HEK293 (cell line): ENCODE results near the gene PTGES3L.

ENCODE experiments used
- CTCF ChIA-PET: fragments of 350-600 bp; formaldehyde crosslinking; extraction: SDS; loops from one replicate; lab custom pipeline; 2021; ENCODE audit warnings: antibody characterized with exemption; lab: Yijun Ruan, JAX
- POLR2A ChIA-PET: fragments of 300-600 bp; formaldehyde crosslinking; extraction: SDS; loops from one replicate; lab custom pipeline; 2020; ENCODE audit warnings: antibody characterized with exemption, inconsistent platforms; lab: Yijun Ruan, JAX
- H3K27ac ChIP-seq: fragments of 200-500 bp; sonication (Bioruptor generic); 2 replicates; pipeline ENCODE4 v1.5.1; 2014; ENCODE audit warnings: low read depth, low read length, control low read depth, inconsistent platforms; ENCODE audit errors: extremely low read depth
- H3K36me3 ChIP-seq, 2 experiments: fragments of 200-500 bp in 1 of 2; sonication (Bioruptor generic) in 1 of 2; 1 replicate in 1 of 2; 2 replicates in 1 of 2; pipeline ENCODE4 v1.5.1; 2014 to 2017; ENCODE audit warnings: inconsistent platforms in 2 of 2, low read length in 2 of 2; ENCODE audit not compliant: control insufficient read depth in 2 of 2, insufficient read depth in 1 of 2
- H3K4me1 ChIP-seq: fragments of 200-500 bp; sonication (Bioruptor generic); 2 replicates; pipeline ENCODE4 v1.5.1; 2014; ENCODE audit warnings: mild to moderate bottlenecking, low read length, inconsistent platforms; ENCODE audit not compliant: control insufficient read depth, insufficient read depth
- H3K4me3 ChIP-seq: 2 replicates; pipeline ENCODE4 v1.5.1; 2011; ENCODE audit warnings: low read depth, mild to moderate bottlenecking, control low read depth, low read length, moderate library complexity
- H3K9me3 ChIP-seq: fragments of 200-500 bp; sonication (Bioruptor generic); 2 replicates; pipeline ENCODE4 v1.5.1; 2014; ENCODE audit warnings: low read depth, low read length, inconsistent platforms; ENCODE audit not compliant: control insufficient read depth, insufficient read depth
- EGR2 ChIP-seq: fragments of 450-650 bp; formaldehyde crosslinking; IDR thresholded peaks from 2 replicates; pipeline ENCODE4 v1.5.1; 2016; ENCODE audit warnings: low read depth, missing biosample characterization, missing genetic modification characterization
- GLI4 ChIP-seq: fragments of 450-650 bp; formaldehyde crosslinking; IDR thresholded peaks from 2 replicates; pipeline ENCODE4 v1.5.1; 2016; ENCODE audit warnings: missing biosample characterization, missing genetic modification characterization
- KLF16 ChIP-seq: fragments of 450-650 bp; formaldehyde crosslinking; IDR thresholded peaks from 2 replicates; pipeline ENCODE4 v1.5.1; 2017; ENCODE audit warnings: missing biosample characterization, missing genetic modification characterization
- MYNN ChIP-seq: fragments of 450-650 bp; formaldehyde crosslinking; IDR thresholded peaks from 2 replicates; pipeline ENCODE4 v1.5.1; 2016; ENCODE audit warnings: missing biosample characterization, missing genetic modification characterization, borderline replicate concordance
- PATZ1 ChIP-seq: fragments of 450-650 bp; formaldehyde crosslinking; IDR thresholded peaks from 2 replicates; pipeline ENCODE4 v1.5.1; 2016; ENCODE audit warnings: missing biosample characterization, missing genetic modification characterization
- REPIN1 ChIP-seq: fragments of 450-650 bp; formaldehyde crosslinking; IDR thresholded peaks from 2 replicates; pipeline ENCODE4 v1.5.1; 2017; ENCODE audit warnings: missing biosample characterization, missing genetic modification characterization, low read depth
- TCF7L2 ChIP-seq: IDR thresholded peaks from 2 replicates; pipeline ENCODE4 v1.6.1; 2011; ENCODE audit warnings: low read depth, mild to moderate bottlenecking, inconsistent platforms, low read length, moderate library complexity, borderline replicate concordance
- YY1 ChIP-seq: fragments of 450-650 bp; formaldehyde crosslinking; IDR thresholded peaks from 2 replicates; pipeline ENCODE4 v1.5.1; 2018; ENCODE audit warnings: missing biosample characterization, missing genetic modification characterization
- ZBTB20 ChIP-seq: fragments of 450-650 bp; formaldehyde crosslinking; IDR thresholded peaks from 2 replicates; pipeline ENCODE4 v1.5.1; 2016; ENCODE audit warnings: missing biosample characterization, missing genetic modification characterization
- ZBTB6 ChIP-seq: fragments of 450-650 bp; formaldehyde crosslinking; IDR thresholded peaks from 2 replicates; pipeline ENCODE4 v1.5.1; 2017; ENCODE audit warnings: missing biosample characterization, missing genetic modification characterization
- ZBTB7A ChIP-seq: fragments of 450-650 bp; formaldehyde crosslinking; IDR thresholded peaks from 2 replicates; pipeline ENCODE4 v1.5.1; 2016; ENCODE audit warnings: low read depth, missing biosample characterization, missing genetic modification characterization
- ZFHX2 ChIP-seq: fragments of 450-650 bp; formaldehyde crosslinking; conservative IDR thresholded peaks from 2 replicates; pipeline ENCODE4 v1.5.1; 2016; ENCODE audit warnings: missing biosample characterization, missing genetic modification characterization
- ZFP41 ChIP-seq: fragments of 450-650 bp; formaldehyde crosslinking; IDR thresholded peaks from 2 replicates; pipeline ENCODE4 v1.5.1; 2016; ENCODE audit warnings: missing biosample characterization, missing genetic modification characterization, borderline replicate concordance
- ZNF132 ChIP-seq: fragments of 450-650 bp; formaldehyde crosslinking; IDR thresholded peaks from 2 replicates; pipeline ENCODE4 v1.5.1; 2017; ENCODE audit warnings: missing biosample characterization, missing genetic modification characterization, borderline replicate concordance
- ZNF138 ChIP-seq: fragments of 450-650 bp; formaldehyde crosslinking; IDR thresholded peaks from 2 replicates; pipeline ENCODE4 v1.5.1; 2016; ENCODE audit warnings: missing biosample characterization, missing genetic modification characterization, borderline replicate concordance
- ZNF169 ChIP-seq: fragments of 450-650 bp; formaldehyde crosslinking; IDR thresholded peaks from 2 replicates; pipeline ENCODE4 v1.5.1; 2016; ENCODE audit warnings: missing biosample characterization, missing genetic modification characterization
- ZNF248 ChIP-seq: fragments of 450-650 bp; formaldehyde crosslinking; IDR thresholded peaks from 2 replicates; pipeline ENCODE4 v1.5.1; 2017; ENCODE audit warnings: missing biosample characterization, missing genetic modification characterization
- ZNF335 ChIP-seq: fragments of 450-650 bp; formaldehyde crosslinking; conservative IDR thresholded peaks from 2 replicates; pipeline ENCODE4 v1.5.1; 2016; ENCODE audit warnings: missing biosample characterization, missing genetic modification characterization
- ZNF391 ChIP-seq: fragments of 450-650 bp; formaldehyde crosslinking; IDR thresholded peaks from 2 replicates; pipeline ENCODE4 v1.5.1; 2016; ENCODE audit warnings: low read depth, missing biosample characterization, missing genetic modification characterization, borderline replicate concordance
- ZNF398 ChIP-seq: fragments of 450-650 bp; formaldehyde crosslinking; IDR thresholded peaks from 2 replicates; pipeline ENCODE4 v1.5.1; 2017; ENCODE audit warnings: missing biosample characterization, missing genetic modification characterization
- ZNF423 ChIP-seq: fragments of 450-650 bp; formaldehyde crosslinking; IDR thresholded peaks from 2 replicates; pipeline ENCODE4 v1.5.1; 2016; ENCODE audit warnings: missing biosample characterization, missing genetic modification characterization
- ZNF449 ChIP-seq: fragments of 450-650 bp; formaldehyde crosslinking; IDR thresholded peaks from 2 replicates; pipeline ENCODE4 v1.5.1; 2017; ENCODE audit warnings: missing biosample characterization, mild to moderate bottlenecking, missing genetic modification characterization, moderate library complexity
- ZNF488 ChIP-seq: fragments of 450-650 bp; formaldehyde crosslinking; IDR thresholded peaks from 2 replicates; pipeline ENCODE4 v1.5.1; 2016; ENCODE audit warnings: missing biosample characterization, missing genetic modification characterization
- ZNF513 ChIP-seq: fragments of 450-650 bp; IDR thresholded peaks from 2 replicates; pipeline ENCODE4 v1.5.1; 2018; ENCODE audit warnings: missing biosample characterization, missing genetic modification characterization
- ZNF600 ChIP-seq: fragments of 450-650 bp; formaldehyde crosslinking; IDR thresholded peaks from 2 replicates; pipeline ENCODE4 v1.5.1; 2016; ENCODE audit warnings: missing biosample characterization, missing genetic modification characterization
- ZNF610 ChIP-seq: fragments of 450-650 bp; formaldehyde crosslinking; IDR thresholded peaks from 2 replicates; pipeline ENCODE4 v1.5.1; 2016; ENCODE audit warnings: missing biosample characterization, missing genetic modification characterization, borderline replicate concordance
- ZNF704 ChIP-seq: fragments of 450-650 bp; formaldehyde crosslinking; IDR thresholded peaks from 2 replicates; pipeline ENCODE4 v1.5.1; 2016; ENCODE audit warnings: missing biosample characterization, missing genetic modification characterization
- ZNF777 ChIP-seq: fragments of 450-650 bp; formaldehyde crosslinking; IDR thresholded peaks from 2 replicates; pipeline ENCODE4 v1.5.1; 2017; ENCODE audit warnings: missing biosample characterization, missing genetic modification characterization, borderline replicate concordance

Gene PTGES3L

GRCh38 chr17:43025290-43025657, 45.4 kb upstream of the PTGES3L start:
- POLR2A ChIA-PET, result interaction anchor here (0.6 to 1.4 kb wide), 4 partner anchors 21 to 506 kb away, joined by 4 to 10 read pairs (median 4); no protein-coding TSS in a partner anchor
- Histone ChIP-seq H3K36me3 (peaks cover 0 to 14% of the 10 kb centered on the region in 2 experiments; a peak in 1 of 3 replicates), H3K4me3 (peak overlapping the region; percentile 52), H3K9me3 (no peaks in the 10 kb centered on the region), H3K27ac (no peak overlapping the region; the same call in 1 of the 2 replicates), H3K4me1 (no peaks in the 10 kb centered on the region; the same call in 1 of the 2 replicates)
- CTCF ChIA-PET, result interaction anchor here (0.7 to 1.7 kb wide), 4 partner anchors 31 to 314 kb away, joined by 4 to 8 read pairs (median 4); no protein-coding TSS in a partner anchor
- TF ChIP-seq ZNF138 (tag by site-specific recombination) (no peak), ZNF600 (tag by site-specific recombination) (peak; percentile 29; the same call in 1 of the 2 replicates), GLI4 (tag by site-specific recombination) (peak; percentile 44; the same call in 1 of the 2 replicates), ZNF132 (tag by site-specific recombination) (no peak), ZNF610 (no peak), ZNF513 (no peak), ZNF704 (tag by site-specific recombination) (no peak), ZBTB7A (0 out of 2 replicates have a peak, but pooled peaks have one; percentile 62), ZNF777 (tag by site-specific recombination) (0 out of 2 replicates have a peak, but pooled peaks have one; percentile 37), ZFHX2 (tag by site-specific recombination) (0 out of 2 replicates have a peak, but pooled peaks have one; percentile 5), ZNF248 (tag by site-specific recombination) (no peak), KLF16 (tag by site-specific recombination) (0 out of 2 replicates have a peak, but pooled peaks have one; percentile 19), EGR2 (tag by site-specific recombination) (no peak), ZNF169 (tag by site-specific recombination) (no peak), ZNF391 (peak; percentile 49; the same call in 1 of the 2 replicates), ZFP41 (no peak), ZNF449 (tag by site-specific recombination) (no peak), PATZ1 (tag by site-specific recombination) (peak; percentile 82), ZBTB20 (peak; percentile 75), YY1 (tag by site-specific recombination) (no peak), REPIN1 (tag by site-specific recombination) (no peak), MYNN (tag by site-specific recombination) (no peak), ZNF398 (tag by site-specific recombination) (peak; percentile 87), ZBTB6 (tag by site-specific recombination) (no peak), ZNF488 (tag by site-specific recombination) (peak; percentile 39; the same call in 1 of the 2 replicates), ZNF423 (tag by site-specific recombination) (peak; percentile 15; the same call in 1 of the 2 replicates), ZNF335 (peak; percentile 97), TCF7L2 (no peak)
